K562 (cell line): ENCODE results near the gene OR13A1. TPM values are rescaled to one million over a fixed set of nuclear protein-coding genes. Genes with fewer than 3 reads are reported as not detected.
A peak's percentile ranks its signal among the peaks of the same experiment; 100 is the strongest.
"Not testable (repeated sequence)": the region's sequence is repeated elsewhere in the genome, so short reads cannot be mapped to it uniquely, and the experiment has no call there.

Source experiments
- ATAC-seq: fragments of 200-7000 bp; cut with Tn5 transposase; 3 replicates; pipeline ENCODE4 v1.9.1; 2020; ENCODE audit warnings: moderate library complexity
- BruUV-seq: library from RNA; stranded (reverse); fragments of 400-500 nt; replicated peaks from 2 replicates; lab custom pipeline; 2021; lab: Mats Ljungman, UMichigan
- CTCF ChIA-PET: fragments of 300-600 bp; formaldehyde crosslinking; extraction: SDS; loops from one replicate; lab custom pipeline; 2021; ENCODE audit warnings: low intra/inter-chr PET ratio; lab: Yijun Ruan, JAX
- POLR2A ChIA-PET: fragments of 300-600, 350-650 bp; sonication (Branson Sonifier 250); formaldehyde crosslinking; extraction: SDS; loops from one replicate; lab custom pipeline; 2021; ENCODE audit warnings: antibody characterized with exemption, inconsistent platforms; lab: Yijun Ruan, JAX
- DNase-seq, 4 experiments: peaks; one replicate each; pipeline versions ENCODE4 v3.0.0 to v3.0.0-alpha.2; 2011 to 2018; ENCODE audit warnings: low spot score in 3 of 4, mixed read lengths in 3 of 4; ENCODE audit errors: extremely low read depth in 1 of 4
- FAIRE-seq: peaks from 2 replicates; lab custom pipeline; 2011; peaks lifted over from hg19 to GRCh38; lab: Jason Lieb, UNC
- H2AFZ ChIP-seq: 2 replicates; pipeline ENCODE4 v1.6.0; 2011; ENCODE audit warnings: low read depth, low read length, control low read depth, inconsistent platforms
- H3K27ac ChIP-seq: fragments of 200-600 bp; 3 replicates; pipeline ENCODE4 v1.8.0; 2011; ENCODE audit warnings: low read depth, mild to moderate bottlenecking, control low read depth, inconsistent platforms, low read length, moderate library complexity, mixed read lengths; ENCODE audit errors: extremely low read depth
- H3K27me3 ChIP-seq, 2 experiments: fragments of 300-600 bp in 1 of 2; 2 replicates in 1 of 2; 3 replicates in 1 of 2; pipeline versions ENCODE4 v1.6.0 to v1.8.0; 2011; ENCODE audit warnings: inconsistent platforms in 2 of 2, low read length in 2 of 2, mild to moderate bottlenecking in 1 of 2, mixed read lengths in 1 of 2, moderate library complexity in 1 of 2; ENCODE audit not compliant: control insufficient read depth in 2 of 2, insufficient read depth in 2 of 2
- H3K36me3 ChIP-seq: fragments of 300-600 bp; 3 replicates; pipeline ENCODE4 v1.8.0; 2011; ENCODE audit warnings: mild to moderate bottlenecking, low read length, inconsistent platforms; ENCODE audit not compliant: control insufficient read depth, insufficient read depth
- H3K4me1 ChIP-seq, 2 experiments: fragments of 200-600 bp in 1 of 2; replicated peaks in 1 of 2; 2 replicates in 1 of 2; 3 replicates in 1 of 2; pipeline versions ENCODE4 v1.5.1 to v1.8.0; 2011; ENCODE audit warnings: inconsistent platforms in 2 of 2, low read length in 2 of 2, mild to moderate bottlenecking in 1 of 2, mixed read lengths in 1 of 2, moderate library complexity in 1 of 2; ENCODE audit not compliant: control insufficient read depth in 2 of 2, insufficient read depth in 2 of 2
- H3K4me2 ChIP-seq: 2 replicates; pipeline ENCODE4 v1.6.1; 2011; ENCODE audit warnings: low read length, control low read depth, inconsistent platforms, mixed read lengths; ENCODE audit not compliant: insufficient read depth
- H3K4me3 ChIP-seq: fragments of 200-600 bp; sonication (generic), shearing (Covaris generic); 2 replicates; pipeline ENCODE4 v1.5.1; 2016; ENCODE audit warnings: control low read depth, inconsistent platforms
- H3K79me2 ChIP-seq: fragments of 200-600 bp; 3 replicates; pipeline ENCODE4 v1.8.0; 2011; ENCODE audit warnings: low read length, inconsistent platforms; ENCODE audit not compliant: control insufficient read depth, insufficient read depth
- H3K9ac ChIP-seq, 2 experiments: 2 replicates each; pipeline versions ENCODE4 v1.6.0 to v1.6.1; 2011; ENCODE audit warnings: low read depth in 2 of 2, low read length in 2 of 2, control low read depth in 1 of 2, inconsistent platforms in 1 of 2, mild to moderate bottlenecking in 1 of 2, mixed read lengths in 1 of 2; ENCODE audit not compliant: insufficient read depth in 1 of 2
- H3K9me1 ChIP-seq: one replicate; pipeline ENCODE4 v1.6.0; 2011; ENCODE audit warnings: inconsistent platforms, mild to moderate bottlenecking, low read length, moderate library complexity; ENCODE audit not compliant: control insufficient read depth, insufficient read depth
- H3K9me3 ChIP-seq: replicated peaks from 2 replicates; pipeline ENCODE4 v1.5.1; 2011; ENCODE audit warnings: low read depth, low read length, inconsistent platforms; ENCODE audit not compliant: control insufficient read depth, insufficient read depth
- H4K20me1 ChIP-seq: replicated peaks from 2 replicates; pipeline ENCODE4 v1.6.1; 2011; ENCODE audit warnings: low read length, inconsistent platforms, mixed read lengths; ENCODE audit not compliant: control insufficient read depth, insufficient read depth
- WGBS: fragments of 100-300 bp; shearing (Covaris generic); methylation state at CpG from one replicate; pipeline ENCODE4 v1.1.6; 2016; ENCODE audit warnings: low coverage, mixed read lengths; ENCODE audit not compliant: insufficient coverage; ENCODE audit errors: missing lambda C conversion rate; 5-methylcytosine and 5-hydroxymethylcytosine counted together
- in situ Hi-C: fragments of 300-500 bp; cut with MboI; formaldehyde crosslinking; loops from 4 replicates; pipeline ENCODE4 v1.15.0; 2018; ENCODE audit warnings: inconsistent platforms, mixed read lengths
- intact Hi-C: fragments of 100-400 bp; cut with micrococcal nuclease; formaldehyde crosslinking; loops from 2 replicates; pipeline ENCODE4 v1.14.2; 2022
- polyA plus RNA-seq, 8 experiments: library from polyadenylated mRNA; depleted of rRNA in 4 of 8; stranded (reverse) in 5 of 8; unstranded in 3 of 8; fragments of >200 nt; fragmentation: Nextera tagmentation in 2 of 8; fragmentation: Illumina TruSeq in 1 of 8; extraction: Ambion mirVana in 2 of 8; extraction: Trizol in 1 of 8; gene quantifications; 2 replicates each; pipeline versions ENCODE4 v1.2.1 to v1.2.3, GENCODE V29; 2011 to 2014; ENCODE audit warnings: inconsistent platforms in 1 of 8, missing spikeins in 1 of 8
- total RNA-seq, 7 experiments: library from RNA; depleted of rRNA in 6 of 7; stranded (reverse); fragments of >200 nt in 6 of 7; fragmentation: Illumina TruSeq in 2 of 7; extraction: Trizol in 2 of 7; gene quantifications; 2 replicates each; pipeline versions ENCODE4 v1.2.1 to v1.2.3, GENCODE V29; 2011 to 2021; ENCODE audit warnings: low replicate concordance in 1 of 7
- TF ChIP-seq, protein P1 (sequence below): fragments of 450-650 bp; IDR thresholded peaks from 2 replicates; pipeline ENCODE4 v1.6.1; 2016; ENCODE audit warnings: mild to moderate bottlenecking, moderate library complexity

Gene OR13A1
- total and polyA plus RNA-seq, 9 of the 15 experiments (the other 6 are each of a cell fraction or from before 2014, with no cell fraction given) = 0.03 to 0.11 (median 0.06) TPM; not detected in 3

DNA sequence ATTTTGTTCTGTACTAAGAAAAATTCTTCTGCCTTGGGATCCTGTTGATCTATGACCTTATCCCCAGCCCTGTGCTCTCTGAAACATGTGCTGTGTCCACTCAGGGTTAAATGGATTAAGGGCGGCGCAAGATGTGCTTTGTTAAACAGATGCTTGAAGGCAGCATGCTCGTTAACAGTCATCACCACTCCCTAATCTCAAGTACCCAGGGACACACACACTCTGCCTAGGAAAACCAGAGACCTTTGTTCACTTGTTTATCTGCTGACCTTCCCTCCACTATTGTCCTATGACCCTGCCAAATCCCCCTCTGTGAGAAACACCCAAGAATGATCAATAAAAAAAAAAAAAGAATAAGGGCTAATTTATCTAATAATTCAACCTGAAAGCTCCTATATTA lies 54.8 kb downstream of the OR13A1 start (continued):
- TF ChIP-seq, protein P1, sequence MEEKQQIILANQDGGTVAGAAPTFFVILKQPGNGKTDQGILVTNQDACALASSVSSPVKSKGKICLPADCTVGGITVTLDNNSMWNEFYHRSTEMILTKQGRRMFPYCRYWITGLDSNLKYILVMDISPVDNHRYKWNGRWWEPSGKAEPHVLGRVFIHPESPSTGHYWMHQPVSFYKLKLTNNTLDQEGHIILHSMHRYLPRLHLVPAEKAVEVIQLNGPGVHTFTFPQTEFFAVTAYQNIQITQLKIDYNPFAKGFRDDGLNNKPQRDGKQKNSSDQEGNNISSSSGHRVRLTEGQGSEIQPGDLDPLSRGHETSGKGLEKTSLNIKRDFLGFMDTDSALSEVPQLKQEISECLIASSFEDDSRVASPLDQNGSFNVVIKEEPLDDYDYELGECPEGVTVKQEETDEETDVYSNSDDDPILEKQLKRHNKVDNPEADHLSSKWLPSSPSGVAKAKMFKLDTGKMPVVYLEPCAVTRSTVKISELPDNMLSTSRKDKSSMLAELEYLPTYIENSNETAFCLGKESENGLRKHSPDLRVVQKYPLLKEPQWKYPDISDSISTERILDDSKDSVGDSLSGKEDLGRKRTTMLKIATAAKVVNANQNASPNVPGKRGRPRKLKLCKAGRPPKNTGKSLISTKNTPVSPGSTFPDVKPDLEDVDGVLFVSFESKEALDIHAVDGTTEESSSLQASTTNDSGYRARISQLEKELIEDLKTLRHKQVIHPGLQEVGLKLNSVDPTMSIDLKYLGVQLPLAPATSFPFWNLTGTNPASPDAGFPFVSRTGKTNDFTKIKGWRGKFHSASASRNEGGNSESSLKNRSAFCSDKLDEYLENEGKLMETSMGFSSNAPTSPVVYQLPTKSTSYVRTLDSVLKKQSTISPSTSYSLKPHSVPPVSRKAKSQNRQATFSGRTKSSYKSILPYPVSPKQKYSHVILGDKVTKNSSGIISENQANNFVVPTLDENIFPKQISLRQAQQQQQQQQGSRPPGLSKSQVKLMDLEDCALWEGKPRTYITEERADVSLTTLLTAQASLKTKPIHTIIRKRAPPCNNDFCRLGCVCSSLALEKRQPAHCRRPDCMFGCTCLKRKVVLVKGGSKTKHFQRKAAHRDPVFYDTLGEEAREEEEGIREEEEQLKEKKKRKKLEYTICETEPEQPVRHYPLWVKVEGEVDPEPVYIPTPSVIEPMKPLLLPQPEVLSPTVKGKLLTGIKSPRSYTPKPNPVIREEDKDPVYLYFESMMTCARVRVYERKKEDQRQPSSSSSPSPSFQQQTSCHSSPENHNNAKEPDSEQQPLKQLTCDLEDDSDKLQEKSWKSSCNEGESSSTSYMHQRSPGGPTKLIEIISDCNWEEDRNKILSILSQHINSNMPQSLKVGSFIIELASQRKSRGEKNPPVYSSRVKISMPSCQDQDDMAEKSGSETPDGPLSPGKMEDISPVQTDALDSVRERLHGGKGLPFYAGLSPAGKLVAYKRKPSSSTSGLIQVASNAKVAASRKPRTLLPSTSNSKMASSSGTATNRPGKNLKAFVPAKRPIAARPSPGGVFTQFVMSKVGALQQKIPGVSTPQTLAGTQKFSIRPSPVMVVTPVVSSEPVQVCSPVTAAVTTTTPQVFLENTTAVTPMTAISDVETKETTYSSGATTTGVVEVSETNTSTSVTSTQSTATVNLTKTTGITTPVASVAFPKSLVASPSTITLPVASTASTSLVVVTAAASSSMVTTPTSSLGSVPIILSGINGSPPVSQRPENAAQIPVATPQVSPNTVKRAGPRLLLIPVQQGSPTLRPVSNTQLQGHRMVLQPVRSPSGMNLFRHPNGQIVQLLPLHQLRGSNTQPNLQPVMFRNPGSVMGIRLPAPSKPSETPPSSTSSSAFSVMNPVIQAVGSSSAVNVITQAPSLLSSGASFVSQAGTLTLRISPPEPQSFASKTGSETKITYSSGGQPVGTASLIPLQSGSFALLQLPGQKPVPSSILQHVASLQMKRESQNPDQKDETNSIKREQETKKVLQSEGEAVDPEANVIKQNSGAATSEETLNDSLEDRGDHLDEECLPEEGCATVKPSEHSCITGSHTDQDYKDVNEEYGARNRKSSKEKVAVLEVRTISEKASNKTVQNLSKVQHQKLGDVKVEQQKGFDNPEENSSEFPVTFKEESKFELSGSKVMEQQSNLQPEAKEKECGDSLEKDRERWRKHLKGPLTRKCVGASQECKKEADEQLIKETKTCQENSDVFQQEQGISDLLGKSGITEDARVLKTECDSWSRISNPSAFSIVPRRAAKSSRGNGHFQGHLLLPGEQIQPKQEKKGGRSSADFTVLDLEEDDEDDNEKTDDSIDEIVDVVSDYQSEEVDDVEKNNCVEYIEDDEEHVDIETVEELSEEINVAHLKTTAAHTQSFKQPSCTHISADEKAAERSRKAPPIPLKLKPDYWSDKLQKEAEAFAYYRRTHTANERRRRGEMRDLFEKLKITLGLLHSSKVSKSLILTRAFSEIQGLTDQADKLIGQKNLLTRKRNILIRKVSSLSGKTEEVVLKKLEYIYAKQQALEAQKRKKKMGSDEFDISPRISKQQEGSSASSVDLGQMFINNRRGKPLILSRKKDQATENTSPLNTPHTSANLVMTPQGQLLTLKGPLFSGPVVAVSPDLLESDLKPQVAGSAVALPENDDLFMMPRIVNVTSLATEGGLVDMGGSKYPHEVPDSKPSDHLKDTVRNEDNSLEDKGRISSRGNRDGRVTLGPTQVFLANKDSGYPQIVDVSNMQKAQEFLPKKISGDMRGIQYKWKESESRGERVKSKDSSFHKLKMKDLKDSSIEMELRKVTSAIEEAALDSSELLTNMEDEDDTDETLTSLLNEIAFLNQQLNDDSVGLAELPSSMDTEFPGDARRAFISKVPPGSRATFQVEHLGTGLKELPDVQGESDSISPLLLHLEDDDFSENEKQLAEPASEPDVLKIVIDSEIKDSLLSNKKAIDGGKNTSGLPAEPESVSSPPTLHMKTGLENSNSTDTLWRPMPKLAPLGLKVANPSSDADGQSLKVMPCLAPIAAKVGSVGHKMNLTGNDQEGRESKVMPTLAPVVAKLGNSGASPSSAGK = 0 out of 2 replicates have a peak, but pooled peaks have one; percentile 4
- TF ChIP-seq, all 486 proteins: peak for 29; not testable (repeated sequence) for 457

DNA sequence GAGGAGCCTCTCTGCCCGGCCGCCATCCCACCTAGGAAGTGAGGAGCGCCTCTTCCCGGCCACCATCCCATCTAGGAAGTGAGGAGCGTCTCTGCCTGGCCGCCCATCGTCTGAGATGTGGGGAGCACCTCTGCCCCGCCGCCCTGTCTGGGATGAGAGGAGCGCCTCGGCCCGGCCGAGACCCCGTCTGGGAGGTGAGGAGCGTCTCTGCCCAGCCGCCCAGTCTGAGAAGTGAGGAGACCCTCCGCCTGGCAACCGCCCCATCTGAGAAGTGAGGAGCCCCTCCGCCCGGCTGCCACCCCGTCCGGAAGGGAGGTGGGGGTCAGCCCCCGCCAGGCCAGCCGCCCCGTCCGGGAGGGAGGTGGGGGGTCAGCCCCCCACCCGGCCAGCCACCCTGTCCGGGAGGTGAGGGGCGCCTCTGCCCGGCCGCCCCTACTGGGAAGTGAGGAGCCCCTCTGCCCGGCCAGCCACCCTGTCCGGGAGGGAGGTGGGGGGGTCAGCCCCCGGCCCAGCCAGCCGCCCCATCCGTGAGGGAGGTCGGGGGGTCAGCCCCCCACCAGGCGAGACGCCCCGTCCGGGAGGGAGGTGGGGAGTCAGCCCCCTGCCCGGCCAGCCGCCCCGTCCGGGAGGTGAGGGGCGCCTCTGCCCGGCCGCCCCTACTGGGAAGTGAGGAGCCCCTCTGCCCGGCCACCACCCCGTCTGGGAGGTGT lies 55.5 kb downstream of the OR13A1 start:
- H3K79me2 ChIP-seq, POLR2A ChIA-PET, H3K9me1 ChIP-seq, H3K4me3 ChIP-seq, BruUV-seq, H2AFZ ChIP-seq, H4K20me1 ChIP-seq, in situ Hi-C loops, CTCF ChIA-PET, H3K27ac ChIP-seq, ATAC-seq, H3K9ac ChIP-seq, H3K4me2 ChIP-seq, H3K36me3 ChIP-seq, H3K9me3 ChIP-seq, H3K27me3 ChIP-seq, DNase-seq, FAIRE-seq: not testable (repeated sequence)
- intact Hi-C loops = loop anchor here (2.0 to 10.0 kb wide), 2 partner anchors 19 to 115 kb away; partner anchors contain the start of gene ALOX5
- 89% methylated on average over 19 of the region's 50 CpGs for whole genome bisulfite sequencing
- peaks cover 12% of the 10 kb centered on the region in 2 experiments; a peak in 3 of 5 replicates for H3K4me1 ChIP-seq
